ENCODE measurements around the gene ECSCR.

GRCh38 chr5:139481580-139482049 is 19.1 kb upstream of the ECSCR start:
- TF ChIP-seq CTCF (IDR thresholded peaks at IDR 0.05) (peak in 1 of 3 experiments; percentile 11), POLR2AphosphoS5 (IDR thresholded peaks at IDR 0.05; ENCODE audit: insufficient read depth in 1 of 2, low read depth in 1 of 2) (no peak), POLR2A (IDR thresholded peaks at IDR 0.05) (no peak)

Measured in vagina (tissue), 2 donors.